K562 (cell line): Measurements from ENCODE around the gene CENPX. TPM values are rescaled to one million over a fixed set of nuclear protein-coding genes. Genes with fewer than 3 reads are reported as not detected.

Experiments
- ATAC-seq: fragments of 200-7000 bp; cut with Tn5 transposase; 3 replicates; pipeline ENCODE4 v1.9.1; 2020; ENCODE audit warnings: moderate library complexity
- BruUV-seq: library from RNA; stranded (reverse); fragments of 400-500 nt; replicated peaks from 2 replicates; lab custom pipeline; 2021; lab: Mats Ljungman, UMichigan
- CTCF ChIA-PET: fragments of 300-600 bp; formaldehyde crosslinking; extraction: SDS; loops from one replicate; lab custom pipeline; 2021; ENCODE audit warnings: low intra/inter-chr PET ratio; lab: Yijun Ruan, JAX
- POLR2A ChIA-PET: fragments of 300-600, 350-650 bp; sonication (Branson Sonifier 250); formaldehyde crosslinking; extraction: SDS; loops from one replicate; lab custom pipeline; 2021; ENCODE audit warnings: antibody characterized with exemption, inconsistent platforms; lab: Yijun Ruan, JAX
- DNase-seq, 4 experiments: peaks; one replicate each; pipeline versions ENCODE4 v3.0.0 to v3.0.0-alpha.2; 2011 to 2018; ENCODE audit warnings: low spot score in 3 of 4, mixed read lengths in 3 of 4; ENCODE audit errors: extremely low read depth in 1 of 4
- FAIRE-seq: peaks from 2 replicates; lab custom pipeline; 2011; peaks lifted over from hg19 to GRCh38; lab: Jason Lieb, UNC
- H2AFZ ChIP-seq: 2 replicates; pipeline ENCODE4 v1.6.0; 2011; ENCODE audit warnings: low read depth, low read length, control low read depth, inconsistent platforms
- H3K27ac ChIP-seq: fragments of 200-600 bp; 3 replicates; pipeline ENCODE4 v1.8.0; 2011; ENCODE audit warnings: low read depth, mild to moderate bottlenecking, control low read depth, inconsistent platforms, low read length, moderate library complexity, mixed read lengths; ENCODE audit errors: extremely low read depth
- H3K27me3 ChIP-seq, 2 experiments: fragments of 300-600 bp in 1 of 2; 2 replicates in 1 of 2; 3 replicates in 1 of 2; pipeline versions ENCODE4 v1.6.0 to v1.8.0; 2011; ENCODE audit warnings: inconsistent platforms in 2 of 2, low read length in 2 of 2, mild to moderate bottlenecking in 1 of 2, mixed read lengths in 1 of 2, moderate library complexity in 1 of 2; ENCODE audit not compliant: control insufficient read depth in 2 of 2, insufficient read depth in 2 of 2
- H3K36me3 ChIP-seq: fragments of 300-600 bp; 3 replicates; pipeline ENCODE4 v1.8.0; 2011; ENCODE audit warnings: mild to moderate bottlenecking, low read length, inconsistent platforms; ENCODE audit not compliant: control insufficient read depth, insufficient read depth
- H3K4me1 ChIP-seq, 2 experiments: fragments of 200-600 bp in 1 of 2; replicated peaks in 1 of 2; 2 replicates in 1 of 2; 3 replicates in 1 of 2; pipeline versions ENCODE4 v1.5.1 to v1.8.0; 2011; ENCODE audit warnings: inconsistent platforms in 2 of 2, low read length in 2 of 2, mild to moderate bottlenecking in 1 of 2, mixed read lengths in 1 of 2, moderate library complexity in 1 of 2; ENCODE audit not compliant: control insufficient read depth in 2 of 2, insufficient read depth in 2 of 2
- H3K4me2 ChIP-seq: 2 replicates; pipeline ENCODE4 v1.6.1; 2011; ENCODE audit warnings: low read length, control low read depth, inconsistent platforms, mixed read lengths; ENCODE audit not compliant: insufficient read depth
- H3K4me3 ChIP-seq: fragments of 200-600 bp; sonication (generic), shearing (Covaris generic); 2 replicates; pipeline ENCODE4 v1.5.1; 2016; ENCODE audit warnings: control low read depth, inconsistent platforms
- H3K79me2 ChIP-seq: fragments of 200-600 bp; 3 replicates; pipeline ENCODE4 v1.8.0; 2011; ENCODE audit warnings: low read length, inconsistent platforms; ENCODE audit not compliant: control insufficient read depth, insufficient read depth
- H3K9ac ChIP-seq, 2 experiments: 2 replicates each; pipeline versions ENCODE4 v1.6.0 to v1.6.1; 2011; ENCODE audit warnings: low read depth in 2 of 2, low read length in 2 of 2, control low read depth in 1 of 2, inconsistent platforms in 1 of 2, mild to moderate bottlenecking in 1 of 2, mixed read lengths in 1 of 2; ENCODE audit not compliant: insufficient read depth in 1 of 2
- H3K9me1 ChIP-seq: one replicate; pipeline ENCODE4 v1.6.0; 2011; ENCODE audit warnings: inconsistent platforms, mild to moderate bottlenecking, low read length, moderate library complexity; ENCODE audit not compliant: control insufficient read depth, insufficient read depth
- H3K9me3 ChIP-seq: replicated peaks from 2 replicates; pipeline ENCODE4 v1.5.1; 2011; ENCODE audit warnings: low read depth, low read length, inconsistent platforms; ENCODE audit not compliant: control insufficient read depth, insufficient read depth
- H4K20me1 ChIP-seq: replicated peaks from 2 replicates; pipeline ENCODE4 v1.6.1; 2011; ENCODE audit warnings: low read length, inconsistent platforms, mixed read lengths; ENCODE audit not compliant: control insufficient read depth, insufficient read depth
- ARID2 ChIP-seq: fragments of 450-650 bp; IDR thresholded peaks from 2 replicates; pipeline ENCODE4 v1.6.1; 2017; ENCODE audit warnings: antibody characterized with exemption, mild to moderate bottlenecking
- ETS1 ChIP-seq: conservative IDR thresholded peaks from 2 replicates; pipeline ENCODE4 v1.6.1; 2011; ENCODE audit warnings: low read depth, mild to moderate bottlenecking, low read length; ENCODE audit not compliant: control insufficient read depth
- FOXP1 ChIP-seq: sonication (generic); formaldehyde crosslinking; IDR thresholded peaks from 2 replicates; pipeline ENCODE4 v1.8.0; 2022; ENCODE audit warnings: mild to moderate bottlenecking, missing genetic modification reagents
- MAFK ChIP-seq: IDR thresholded peaks from 2 replicates; pipeline ENCODE4 v1.6.1; 2011; ENCODE audit warnings: low read length, improper control_type of control experiment
- PCBP1 ChIP-seq: fragments of 200-400 bp; formaldehyde crosslinking; IDR thresholded peaks from 2 replicates; pipeline ENCODE4 v1.6.1; 2018; ENCODE audit warnings: mild to moderate bottlenecking, low read depth, low read length; ENCODE audit not compliant: poor library complexity, severe bottlenecking
- POLR2AphosphoS5 ChIP-seq: IDR thresholded peaks from 2 replicates; pipeline ENCODE4 v1.6.1; 2011; ENCODE audit warnings: mild to moderate bottlenecking, low read depth, low read length, moderate library complexity; ENCODE audit not compliant: control insufficient read depth, insufficient read depth
- PURB ChIP-seq: sonication (generic); formaldehyde crosslinking; IDR thresholded peaks from 2 replicates; pipeline ENCODE4 v1.9.0; 2021; ENCODE audit warnings: low read depth, mild to moderate bottlenecking, missing genetic modification reagents
- RBM15 ChIP-seq: fragments of 200-400 bp; formaldehyde crosslinking; IDR thresholded peaks from 2 replicates; pipeline ENCODE4 v1.6.1; 2018; ENCODE audit warnings: mild to moderate bottlenecking, low read length, moderate library complexity; ENCODE audit not compliant: insufficient read depth
- RNF219 ChIP-seq: fragments of 250-450 bp; sonication (Bioruptor Pico); IDR thresholded peaks from 2 replicates; pipeline ENCODE4 v1.5.0; 2022; ENCODE audit warnings: mild to moderate bottlenecking
- SMAD4 ChIP-seq: fragments of 250-450 bp; sonication (Bioruptor Pico); conservative IDR thresholded peaks from 2 replicates; pipeline ENCODE4 v1.8.0; 2021; ENCODE audit warnings: inconsistent platforms, mild to moderate bottlenecking, moderate library complexity
- SREBF2 ChIP-seq: sonication (generic); formaldehyde crosslinking; IDR thresholded peaks from 2 replicates; pipeline ENCODE4 v1.4.0; 2020; ENCODE audit warnings: mild to moderate bottlenecking, missing genetic modification reagents
- ZBTB9 ChIP-seq: fragments of 450-650 bp; formaldehyde crosslinking; IDR thresholded peaks from 2 replicates; pipeline ENCODE4 v1.4.0; 2020; ENCODE audit warnings: mild to moderate bottlenecking, moderate library complexity
- ZFPM2 ChIP-seq: fragments of 250-450 bp; sonication (Bioruptor Pico); IDR thresholded peaks from 2 replicates; pipeline ENCODE4 v1.5.1; 2022; ENCODE audit warnings: mild to moderate bottlenecking
- ZNF444 ChIP-seq: fragments of 250-450 bp; sonication (Bioruptor Pico); IDR thresholded peaks from 2 replicates; pipeline ENCODE4 v1.4.0; 2020; ENCODE audit warnings: mild to moderate bottlenecking, moderate library complexity
- WGBS: fragments of 100-300 bp; shearing (Covaris generic); methylation state at CpG from one replicate; pipeline ENCODE4 v1.1.6; 2016; ENCODE audit warnings: low coverage, mixed read lengths; ENCODE audit not compliant: insufficient coverage; ENCODE audit errors: missing lambda C conversion rate; 5-methylcytosine and 5-hydroxymethylcytosine counted together
- in situ Hi-C: fragments of 300-500 bp; cut with MboI; formaldehyde crosslinking; loops from 4 replicates; pipeline ENCODE4 v1.15.0; 2018; ENCODE audit warnings: inconsistent platforms, mixed read lengths
- intact Hi-C: fragments of 100-400 bp; cut with micrococcal nuclease; formaldehyde crosslinking; loops from 2 replicates; pipeline ENCODE4 v1.14.2; 2022
- polyA plus RNA-seq, 8 experiments: library from polyadenylated mRNA; depleted of rRNA in 4 of 8; stranded (reverse) in 5 of 8; unstranded in 3 of 8; fragments of >200 nt; fragmentation: Nextera tagmentation in 2 of 8; fragmentation: Illumina TruSeq in 1 of 8; extraction: Ambion mirVana in 2 of 8; extraction: Trizol in 1 of 8; gene quantifications; 2 replicates each; pipeline versions ENCODE4 v1.2.1 to v1.2.3, GENCODE V29; 2011 to 2014; ENCODE audit warnings: inconsistent platforms in 1 of 8, missing spikeins in 1 of 8
- total RNA-seq, 7 experiments: library from RNA; depleted of rRNA in 6 of 7; stranded (reverse); fragments of >200 nt in 6 of 7; fragmentation: Illumina TruSeq in 2 of 7; extraction: Trizol in 2 of 7; gene quantifications; 2 replicates each; pipeline versions ENCODE4 v1.2.1 to v1.2.3, GENCODE V29; 2011 to 2021; ENCODE audit warnings: low replicate concordance in 1 of 7
- TF ChIP-seq, protein P1 (sequence below): fragments of 450-650 bp; IDR thresholded peaks from 2 replicates; pipeline ENCODE4 v1.6.1; 2016; ENCODE audit warnings: missing biosample characterization, missing genetic modification characterization

CENPX gene
- total and polyA plus RNA-seq, 9 of the 15 experiments (the other 6 are each of a cell fraction or from before 2014, with no cell fraction given): 32.7 to 352 (median 127) TPM

DNA sequence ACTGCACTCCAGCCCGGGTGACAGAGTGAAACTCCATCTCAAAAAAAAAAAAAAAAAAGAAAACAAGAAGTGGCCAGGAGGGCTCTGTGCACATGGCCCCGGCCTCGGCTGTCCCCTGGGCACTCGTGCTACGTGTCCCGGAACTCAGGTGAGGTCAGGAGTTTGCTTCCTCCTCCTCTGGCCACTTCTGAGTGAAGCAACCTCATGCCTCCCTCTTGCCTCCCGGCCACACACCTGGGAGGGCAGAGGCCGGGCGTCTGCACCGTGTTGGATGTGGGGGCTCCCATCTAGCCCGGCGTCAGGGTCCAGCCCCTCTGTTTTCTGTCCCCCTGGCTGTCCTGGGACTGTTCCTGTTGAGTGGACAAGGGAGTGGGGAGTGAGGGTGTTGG, 23.1 kb downstream of the CENPX start:
- peaks cover 0 to 63% of the 10 kb centered on the region in 2 experiments; a peak in 2 of 5 replicates for H3K4me1 ChIP-seq
- H3K36me3 ChIP-seq: peaks cover 6% of the 10 kb centered on the region; the same call in 1 of the 3 replicates
- FAIRE-seq: no peak
- ChIA-PET CTCF (no interaction called here), POLR2A (interaction anchor here (0.7 to 1.1 kb wide), 2 partner anchors 8 to 21 kb away, joined by 3 read pairs; no protein-coding TSS in a partner anchor)
- in situ Hi-C loops (no loop called here), intact Hi-C loops (no loop called here)
- 97% methylated on average over 10 of the region's 12 CpGs for WGBS
- H3K9me1 ChIP-seq: no peaks in the 10 kb centered on the region
- H3K9me3 ChIP-seq: no peaks in the 10 kb centered on the region
- H3K27me3 ChIP-seq: no peaks in the 10 kb centered on the region
- H4K20me1 ChIP-seq: no peaks in the 10 kb centered on the region
- no peak for ATAC-seq
- no TSS peak for BruUV-seq
- no peak overlapping the region for H3K4me3 ChIP-seq
- no peak overlapping the region; a peak in 1 of 4 replicates for H3K9ac ChIP-seq
- H3K79me2 ChIP-seq: no peaks in the 10 kb centered on the region
- no peak overlapping the region for H2AFZ ChIP-seq
- no peak overlapping the region for H3K27ac ChIP-seq
- no peak for DNase-seq
- H3K4me2 ChIP-seq: no peak overlapping the region
- TF ChIP-seq SREBF2 (no peak), POLR2AphosphoS5 (no peak), PURB (CRISPR knock-in tag) (no peak), RBM15 (no peak), RNF219 (CRISPR knock-in tag) (no peak), FOXP1 (no peak), ETS1 (no peak), ZFPM2 (CRISPR knock-in tag) (no peak), MAFK (no peak), PCBP1 (no peak), SMAD4 (CRISPR knock-in tag) (no peak), ZNF444 (CRISPR knock-in tag) (no peak), ZBTB9 (no peak), ARID2 (no peak)
- TF ChIP-seq, protein P1, sequence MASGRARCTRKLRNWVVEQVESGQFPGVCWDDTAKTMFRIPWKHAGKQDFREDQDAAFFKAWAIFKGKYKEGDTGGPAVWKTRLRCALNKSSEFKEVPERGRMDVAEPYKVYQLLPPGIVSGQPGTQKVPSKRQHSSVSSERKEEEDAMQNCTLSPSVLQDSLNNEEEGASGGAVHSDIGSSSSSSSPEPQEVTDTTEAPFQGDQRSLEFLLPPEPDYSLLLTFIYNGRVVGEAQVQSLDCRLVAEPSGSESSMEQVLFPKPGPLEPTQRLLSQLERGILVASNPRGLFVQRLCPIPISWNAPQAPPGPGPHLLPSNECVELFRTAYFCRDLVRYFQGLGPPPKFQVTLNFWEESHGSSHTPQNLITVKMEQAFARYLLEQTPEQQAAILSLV (tag): no peak
